GM18505 (cell line): ENCODE data around the gene DSPP.

ENCODE experiments used
- ATAC-seq: cut with Tn5 transposase; IDR thresholded peaks from one replicate; pipeline ENCODE4 v1.9.1; 2021; ENCODE audit not compliant: unreplicated experiment
- POLR2A ChIP-seq: IDR thresholded peaks from 4 replicates; pipeline ENCODE4 v1.6.1; 2011; ENCODE audit warnings: borderline replicate concordance; ENCODE audit not compliant: insufficient read depth, insufficient read length; ENCODE audit errors: extremely low read depth

The DSPP gene

DNA sequence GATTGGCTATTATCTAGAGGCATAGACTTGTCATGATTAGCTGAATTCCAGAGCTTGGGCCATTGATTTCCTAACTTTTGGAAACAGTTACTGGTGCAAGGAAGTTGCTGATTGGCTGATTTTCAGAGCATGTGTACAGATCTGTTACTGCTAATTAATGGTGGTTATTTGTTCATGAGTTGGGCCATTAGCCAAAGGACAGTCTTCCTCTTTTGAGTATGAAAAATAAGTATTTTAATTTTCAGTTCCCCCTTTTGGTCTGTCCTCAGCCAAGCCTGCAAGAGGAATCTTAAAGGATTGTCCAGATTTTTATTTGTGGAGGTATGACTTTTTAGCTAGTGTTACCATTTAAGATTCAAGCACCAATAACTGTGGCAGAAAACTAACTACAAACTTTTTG, 7.0 kb upstream of the DSPP start:
- no peak for ATAC-seq
- TF ChIP-seq POLR2A = no peak

DNA sequence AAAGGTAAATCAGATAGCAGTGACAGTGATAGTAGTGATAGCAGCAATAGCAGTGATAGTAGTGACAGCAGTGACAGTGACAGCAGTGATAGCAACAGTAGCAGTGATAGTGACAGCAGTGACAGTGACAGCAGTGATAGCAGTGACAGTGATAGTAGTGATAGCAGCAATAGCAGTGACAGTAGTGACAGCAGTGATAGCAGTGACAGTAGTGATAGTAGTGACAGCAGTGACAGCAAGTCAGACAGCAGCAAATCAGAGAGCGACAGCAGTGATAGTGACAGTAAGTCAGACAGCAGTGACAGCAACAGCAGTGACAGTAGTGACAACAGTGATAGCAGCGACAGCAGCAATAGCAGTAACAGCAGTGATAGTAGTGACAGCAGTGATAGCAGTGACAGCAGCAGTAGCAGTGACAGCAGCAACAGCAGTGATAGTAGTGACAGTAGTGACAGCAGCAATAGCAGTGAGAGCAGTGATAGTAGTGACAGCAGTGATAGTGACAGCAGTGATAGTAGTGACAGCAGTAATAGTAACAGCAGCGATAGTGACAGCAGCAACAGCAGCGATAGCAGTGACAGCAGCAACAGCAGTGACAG, 6.1 kb downstream of the DSPP start:
- no peak for ATAC-seq
- TF ChIP-seq POLR2A = no peak

DNA sequence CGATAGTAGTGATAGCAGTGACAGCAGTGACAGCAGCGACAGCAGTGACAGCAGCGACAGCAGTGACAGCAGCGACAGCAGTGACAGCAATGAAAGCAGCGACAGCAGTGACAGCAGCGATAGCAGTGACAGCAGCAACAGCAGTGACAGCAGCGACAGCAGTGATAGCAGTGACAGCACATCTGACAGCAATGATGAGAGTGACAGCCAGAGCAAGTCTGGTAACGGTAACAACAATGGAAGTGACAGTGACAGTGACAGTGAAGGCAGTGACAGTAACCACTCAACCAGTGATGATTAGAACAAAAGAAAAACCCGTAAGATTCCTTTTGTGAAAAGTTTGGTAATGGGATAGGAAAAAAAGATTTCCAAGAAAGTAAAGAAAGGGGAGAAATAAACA, 7.9 kb downstream of the DSPP start:
- ATAC-seq = no peak
- TF ChIP-seq POLR2A = no peak

DNA sequence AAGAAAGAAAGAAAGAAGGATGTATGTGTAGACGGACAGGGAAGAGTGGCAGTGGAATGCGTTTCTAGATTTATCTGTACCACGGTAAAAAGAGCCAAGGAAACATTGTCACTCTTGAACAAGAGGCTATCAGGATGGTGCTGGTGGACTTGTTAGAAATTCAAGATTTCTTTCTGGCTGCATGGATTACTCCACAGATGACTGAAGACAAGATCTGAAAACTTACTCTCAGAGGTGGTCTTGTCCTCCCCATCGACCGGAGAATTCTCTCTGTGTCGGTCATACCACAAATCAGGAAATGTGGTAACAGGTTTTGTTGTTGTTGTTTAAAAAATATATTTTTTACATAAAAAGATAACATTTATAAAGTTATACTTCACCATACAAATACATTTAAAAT, 11.8 kb downstream of the DSPP start:
- no peak for ATAC-seq
- no peak for TF ChIP-seq POLR2A

DNA sequence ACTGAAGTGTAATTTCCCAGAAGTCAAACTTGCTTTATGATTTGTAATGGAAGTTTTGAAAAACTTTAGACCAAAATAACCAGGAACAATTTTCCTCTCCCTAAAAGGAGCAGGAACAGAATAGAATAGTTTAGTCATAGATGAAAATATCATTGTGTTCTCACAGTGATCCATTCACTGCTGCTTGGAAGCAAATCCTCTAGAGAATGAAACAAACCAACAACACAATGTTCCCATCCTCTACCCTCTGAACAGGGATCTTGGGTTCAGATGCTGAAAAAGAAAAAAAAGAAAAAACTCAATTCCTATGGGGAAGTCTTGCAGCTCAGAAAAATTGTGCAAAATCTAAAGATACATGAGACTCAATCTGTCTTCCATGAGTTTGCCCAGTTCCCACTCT, 12.2 kb downstream of the DSPP start:
- TF ChIP-seq POLR2A = no peak
- ATAC-seq = no peak

DNA sequence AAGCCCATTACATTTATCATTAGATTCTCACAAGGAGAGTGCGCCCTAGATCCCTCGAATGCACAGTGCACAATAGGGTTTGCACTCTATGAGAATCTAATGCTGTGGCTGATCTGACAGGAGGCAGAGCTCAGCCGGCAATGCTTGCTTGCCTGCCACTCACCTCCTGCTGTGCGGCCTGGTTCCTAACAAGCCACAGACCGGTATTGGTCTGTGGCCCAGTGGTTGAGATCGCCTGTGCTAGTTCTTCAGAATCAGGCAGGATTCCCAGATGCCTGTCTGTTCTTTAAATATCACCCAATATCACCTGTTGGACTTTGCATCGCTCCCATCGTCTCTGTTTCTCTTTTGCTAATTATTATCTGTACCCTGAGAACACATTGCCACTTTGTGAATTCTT, 14.0 kb downstream of the DSPP start:
- TF ChIP-seq POLR2A = no peak
- no peak for ATAC-seq

DNA sequence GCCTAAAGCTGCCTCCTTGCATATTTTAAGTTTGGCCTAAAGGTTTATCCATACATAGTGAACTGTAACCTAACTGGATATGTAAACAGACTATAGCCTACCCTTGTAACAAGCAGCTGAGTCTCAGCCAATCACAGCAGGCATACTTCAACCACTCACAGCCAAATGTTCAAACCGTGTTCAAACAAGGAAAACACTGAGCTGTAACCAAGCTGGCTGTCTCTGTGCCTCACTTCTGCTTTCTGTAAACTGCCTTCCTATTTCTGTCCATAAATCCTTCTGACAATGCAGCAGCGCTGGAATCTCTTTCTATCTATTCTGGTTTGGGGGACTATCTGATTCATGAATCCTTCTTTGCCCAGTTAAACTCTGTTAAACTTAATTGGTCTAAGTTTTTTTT, 16.4 kb downstream of the DSPP start:
- ATAC-seq = peak; percentile 94

DNA sequence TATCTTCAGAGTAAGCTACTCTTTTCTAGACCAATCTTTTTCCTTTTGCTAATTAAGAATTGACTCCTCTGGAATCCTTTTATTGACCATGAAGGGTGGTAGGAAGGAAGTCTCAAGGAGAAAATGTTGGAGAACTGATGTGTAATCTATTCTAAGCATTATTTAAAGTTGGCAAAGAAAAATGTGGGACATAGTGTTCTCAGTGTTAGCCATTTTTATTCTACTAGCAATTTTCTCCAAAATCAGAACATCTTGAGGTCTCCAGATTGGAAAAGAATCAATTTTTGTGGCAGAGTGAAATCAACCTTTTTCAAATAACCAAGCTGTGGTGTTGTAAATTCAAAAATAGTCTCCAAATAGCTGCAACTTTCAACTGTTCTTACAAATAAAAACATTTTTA, 23.3 kb downstream of the DSPP start:
- no peak for ATAC-seq
- no peak for TF ChIP-seq POLR2A

More for the DNA sequence above, 16.4 kb downstream of the DSPP start:
- TF ChIP-seq POLR2A = no peak

DNA sequence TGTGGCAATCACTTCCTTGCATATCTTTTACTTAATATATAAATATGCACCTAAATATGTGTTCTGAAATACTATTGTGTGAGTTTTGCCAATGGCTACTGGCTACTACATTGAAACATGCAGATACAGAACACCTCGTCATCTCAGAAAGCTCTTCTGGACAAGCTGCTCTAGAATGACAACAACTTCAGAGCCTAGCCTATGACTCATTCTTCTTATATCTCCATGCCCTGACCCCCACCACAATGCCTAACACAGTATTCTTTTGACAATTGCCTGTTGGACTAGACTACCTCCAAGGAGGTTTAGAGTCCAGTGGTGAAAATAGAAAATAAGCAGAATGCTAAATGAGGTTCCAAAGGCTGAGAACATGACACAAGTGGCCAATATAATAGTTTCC, 24.1 kb downstream of the DSPP start:
- no peak for ATAC-seq
- TF ChIP-seq POLR2A = no peak

DNA sequence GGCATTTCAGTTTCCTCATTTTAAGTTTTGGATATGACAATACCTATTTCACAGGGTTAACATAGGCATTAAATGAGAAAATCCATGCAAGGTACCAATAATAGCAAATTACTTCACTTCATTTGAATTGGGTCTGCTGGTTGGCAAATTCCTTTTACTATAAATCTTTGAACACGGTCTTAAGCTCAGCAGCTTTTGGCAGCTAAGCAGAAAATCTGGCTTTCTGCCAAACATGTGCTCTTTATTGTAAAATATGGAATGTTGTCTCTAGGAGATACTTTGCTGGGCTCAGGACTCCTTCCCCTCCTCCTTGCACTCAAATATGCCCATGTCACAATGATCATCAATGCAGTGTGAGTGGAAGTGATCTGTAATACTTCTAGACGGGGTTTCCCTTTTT, 24.9 kb downstream of the DSPP start:
- no peak for ATAC-seq
- no peak for TF ChIP-seq POLR2A

DNA sequence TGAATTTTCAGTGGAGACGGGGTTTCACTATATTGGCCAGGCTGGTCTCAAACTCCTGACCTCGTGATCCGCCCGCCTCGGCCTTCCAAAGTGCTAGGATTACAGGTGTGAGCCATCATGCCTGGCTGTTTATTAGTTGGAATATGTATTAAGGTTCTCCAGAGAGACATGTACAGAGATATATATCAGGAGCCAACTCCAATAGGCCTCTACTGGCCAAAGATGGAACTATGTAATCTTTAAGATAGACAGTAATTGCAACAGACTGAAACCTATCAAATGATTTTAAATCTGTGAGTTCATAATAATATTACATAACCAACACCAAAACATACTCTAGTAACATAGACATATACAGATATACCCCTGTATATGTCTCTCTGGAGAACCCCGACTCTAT, 36.0 kb downstream of the DSPP start:
- ATAC-seq = no peak

DNA sequence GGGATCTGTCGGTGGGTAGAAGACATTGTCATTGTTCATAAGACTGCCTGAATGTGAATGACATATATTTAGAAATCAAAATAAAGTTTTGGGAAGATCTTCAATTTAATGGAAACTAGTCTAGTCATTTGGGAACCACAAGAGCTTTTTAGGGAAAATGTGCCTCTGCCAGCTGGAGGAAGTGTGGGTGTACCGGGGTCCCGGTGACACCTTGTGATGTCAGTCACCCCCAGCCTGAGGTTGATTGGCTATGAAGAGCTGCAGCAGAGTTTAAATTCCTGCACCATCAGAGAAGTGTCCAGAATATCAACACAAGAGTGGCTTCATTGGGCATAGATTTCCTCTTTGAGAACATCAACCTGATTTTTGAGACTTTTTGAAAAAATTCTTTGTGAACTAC, 41.7 kb downstream of the DSPP start, which contains the start of gene DMP1:
Gene DMP1 (plus strand): TSS at position 301 of the 400 bp plus-strand sequence. CDS start 6,213 bp downstream, outside the sequence.
- no peak for TF ChIP-seq POLR2A
- ATAC-seq = no peak

More for the DNA sequence above, 36.0 kb downstream of the DSPP start:
- no peak for TF ChIP-seq POLR2A

DNA sequence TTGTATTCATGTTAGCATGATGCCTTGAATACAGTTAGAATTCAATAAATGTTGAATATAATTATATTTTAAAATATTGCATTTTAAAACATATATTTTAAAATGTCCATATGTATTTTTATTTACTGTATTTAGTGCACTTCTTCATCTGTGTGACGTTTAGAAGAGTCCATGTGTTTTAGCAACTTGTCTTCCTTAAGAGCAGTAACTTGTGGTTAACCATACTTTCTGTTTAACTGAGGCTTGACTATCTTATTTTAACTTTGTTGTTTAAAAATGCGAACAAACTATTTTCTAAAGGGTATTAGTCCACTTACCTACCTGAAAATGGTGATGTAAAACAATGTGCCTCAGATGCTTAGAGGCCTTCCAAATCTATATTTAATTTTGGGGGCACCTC, 42.6 kb downstream of the DSPP start:
- no peak for TF ChIP-seq POLR2A
- ATAC-seq = no peak

DNA sequence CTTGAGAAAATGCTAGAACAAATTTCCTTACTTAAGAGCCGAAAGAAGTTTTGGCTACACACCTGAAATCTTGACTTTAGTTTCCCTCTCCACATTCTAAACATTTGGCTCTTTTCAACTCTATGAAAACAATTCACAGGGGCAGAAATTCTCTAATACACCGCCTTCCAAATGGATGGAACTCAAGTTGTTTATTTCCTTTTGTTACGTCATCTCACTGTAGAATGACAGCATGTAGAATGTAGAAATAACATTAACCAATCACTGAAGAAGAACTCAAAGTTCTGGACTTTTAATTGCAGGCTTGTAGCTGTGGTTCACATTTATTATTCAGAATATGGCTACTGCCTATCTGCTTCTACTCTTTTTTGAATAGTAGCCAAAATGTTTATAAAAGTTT, 43.6 kb downstream of the DSPP start:
- no peak for TF ChIP-seq POLR2A
- ATAC-seq = no peak

DNA sequence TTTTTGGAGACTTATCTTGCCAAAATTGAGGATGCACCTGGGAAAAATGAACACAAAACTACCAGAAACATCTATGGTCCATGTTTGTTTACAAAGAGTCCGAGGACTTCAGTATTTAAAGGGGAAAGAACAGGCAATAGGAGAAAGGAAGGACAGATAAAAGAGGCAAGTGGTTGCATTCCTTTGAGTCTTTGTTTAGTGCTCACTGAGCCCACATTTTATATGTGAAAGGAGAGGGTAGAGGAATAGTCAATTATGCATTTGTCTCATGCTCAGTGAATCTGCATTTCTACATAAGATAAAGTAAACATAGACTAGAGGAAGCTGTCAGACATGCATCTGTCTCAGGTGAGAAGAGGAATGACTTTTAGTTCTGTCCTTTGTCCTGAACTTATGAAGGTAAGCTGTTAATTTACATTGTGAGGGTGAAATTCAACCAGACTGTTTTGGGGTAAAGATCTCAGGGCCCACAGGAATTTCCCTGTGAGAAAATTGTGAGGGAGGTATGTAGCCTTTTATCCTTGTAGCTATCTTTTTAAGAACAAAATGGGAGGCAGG, 46.2 kb downstream of the DSPP start:
- TF ChIP-seq POLR2A = no peak

DNA sequence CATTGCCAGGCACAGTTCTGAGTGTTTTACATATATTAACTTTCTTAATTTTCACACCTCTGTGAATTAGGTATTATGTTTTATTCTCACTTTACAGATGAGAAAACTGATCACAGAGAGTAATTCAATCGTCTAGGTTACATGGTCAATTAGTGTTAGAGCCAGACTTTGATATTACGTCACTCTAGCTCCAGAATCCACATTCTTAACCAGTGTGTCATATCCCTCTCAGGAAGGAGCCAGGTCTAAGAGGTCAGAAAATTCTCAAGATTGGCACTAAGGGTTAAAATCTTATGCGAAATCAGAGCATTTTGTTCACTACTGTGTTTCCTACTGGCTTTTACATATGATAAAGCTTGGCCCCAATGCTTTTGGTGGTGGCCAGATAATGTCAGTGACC, 49.2 kb downstream of the DSPP start:
- no peak for ATAC-seq
- no peak for TF ChIP-seq POLR2A

More for the DNA sequence above, 46.2 kb downstream of the DSPP start:
- no peak for ATAC-seq
